LNCAP (cell line): ENCODE measurements around the gene ATP10B.

Source experiments
- CTCF ChIP-seq: fragments of 450-650 bp; IDR thresholded peaks from 2 replicates; pipeline ENCODE4 v1.5.1; 2017; ENCODE audit warnings: mild to moderate bottlenecking

The ATP10B gene

GRCh38 chr5:160847526-160848085, 4.4 kb downstream of the ATP10B start:
- no peak for TF ChIP-seq CTCF

GRCh38 chr5:160846642-160847041, 5.4 kb downstream of the ATP10B start:
- TF ChIP-seq CTCF: no peak

- no peak for TF ChIP-seq CTCF
Observed at GRCh38 chr5:160844177-160844576, 7.8 kb downstream of the ATP10B start.

GRCh38 chr5:160843240-160843639, 8.8 kb downstream of the ATP10B start:
- no peak for TF ChIP-seq CTCF

GRCh38 chr5:160837749-160838593, 14.0 kb downstream of the ATP10B start:
- TF ChIP-seq CTCF: no peak

GRCh38 chr5:160837211-160837610, 14.8 kb downstream of the ATP10B start:
- no peak for TF ChIP-seq CTCF

- TF ChIP-seq CTCF: no peak
Observed at GRCh38 chr5:160835818-160836528, 16.0 kb downstream of the ATP10B start.
